ENCODE data around the gene MTA3. TPM values are rescaled to one million over a fixed set of nuclear protein-coding genes. Genes with fewer than 3 reads are reported as not detected.

The MTA3 gene
- total and polyA plus RNA-seq, 9 of the 15 experiments (the other 6 are each of a cell fraction or from before 2014, with no cell fraction given): 12.4 to 39.6 (median 23.5) TPM

- TF ChIP-seq ZNF398 (CRISPR knock-in tag; IDR thresholded peaks at IDR 0.05) (no peak), HOMEZ (CRISPR knock-in tag; IDR thresholded peaks at IDR 0.05) (no peak), CXXC5 (CRISPR knock-in tag; IDR thresholded peaks at IDR 0.05) (no peak)
Measured at GRCh38 chr2:42673989-42674579, 105.7 kb downstream of the MTA3 start (continued).

GRCh38 chr2:42675815-42676214, 107.4 kb downstream of the MTA3 start:
- intact Hi-C loops (cut with micrococcal nuclease) (no loop called here), in situ Hi-C loops (cut with MboI) (no loop called here)
- H3K4me2 ChIP-seq (ENCODE audit: insufficient read depth, low read length): no peak overlapping the region
- BruUV-seq (replicated peaks): no TSS peak
- CTCF ChIA-PET (ENCODE audit: low intra/inter-chr PET ratio): no interaction called here
- no peak overlapping the region for H2AFZ ChIP-seq (ENCODE audit: low read depth, low read length)
- WGBS (ENCODE audit: insufficient coverage, low coverage, missing lambda C conversion rate): 87% methylated on average over 2 of the region's 2 CpGs
- POLR2A ChIA-PET: no interaction called here
- H3K4me1 ChIP-seq (replicated peaks in 1 of 2; ENCODE audit: control insufficient read depth in 2 of 2, insufficient read depth in 2 of 2, low read length in 2 of 2): no peaks in the 10 kb centered on the region
- no peaks in the 10 kb centered on the region for H3K27me3 ChIP-seq (ENCODE audit: control insufficient read depth in 2 of 2, insufficient read depth in 2 of 2, low read length in 2 of 2)
- no peaks in the 10 kb centered on the region for H3K9me1 ChIP-seq (ENCODE audit: control insufficient read depth, insufficient read depth, low read length)
- H4K20me1 ChIP-seq (replicated peaks; ENCODE audit: control insufficient read depth, insufficient read depth, low read length): no peaks in the 10 kb centered on the region
- H3K4me3 ChIP-seq: no peak overlapping the region
- no peak for TF ChIP-seq RNF219 (CRISPR knock-in tag; IDR thresholded peaks at IDR 0.05)
- no peak for TF ChIP-seq TFAP4 (CRISPR knock-in tag; IDR thresholded peaks at IDR 0.05; ENCODE audit: borderline replicate concordance)
- no peak for TF ChIP-seq LEF1 (IDR thresholded peaks at IDR 0.05)
- TF ChIP-seq STAT5B (CRISPR knock-in tag; IDR thresholded peaks at IDR 0.05): no peak
- no peak for TF ChIP-seq BCL6 (CRISPR knock-in tag; IDR thresholded peaks at IDR 0.05)
- TF ChIP-seq HDAC2 (IDR thresholded peaks at IDR 0.05): no peak
- no peak for TF ChIP-seq NFRKB (IDR thresholded peaks at IDR 0.05; ENCODE audit: low read depth)
- TF ChIP-seq ZBTB9 (CRISPR knock-in tag; IDR thresholded peaks at IDR 0.05): no peak
- TF ChIP-seq KDM4B (IDR thresholded peaks at IDR 0.05; ENCODE audit: borderline replicate concordance in 2 of 2, low read depth in 1 of 2): no peak
- TF ChIP-seq EWSR1 (IDR thresholded peaks at IDR 0.05; ENCODE audit: borderline replicate concordance, low read depth, partially characterized antibody): no peak
- no peaks in the 10 kb centered on the region for H3K9me3 ChIP-seq (replicated peaks; ENCODE audit: control insufficient read depth, insufficient read depth, low read depth, low read length)
- H3K79me2 ChIP-seq (ENCODE audit: control insufficient read depth, insufficient read depth, low read length): no peaks in the 10 kb centered on the region
- no peak overlapping the region for H3K9ac ChIP-seq (ENCODE audit: insufficient read depth in 1 of 2, low read depth in 2 of 2, low read length in 2 of 2)
- no peak overlapping the region for H3K27ac ChIP-seq (ENCODE audit: extremely low read depth, low read depth, low read length)
- DNase-seq (ENCODE audit: extremely low read depth in 1 of 4, low spot score in 3 of 4) (no peak), ATAC-seq (no peak), FAIRE-seq (no peak)
- H3K36me3 ChIP-seq (ENCODE audit: control insufficient read depth, insufficient read depth, low read length): no peaks in the 10 kb centered on the region

All from K562 (cell line).